Lower lobe of right lung (tissue), 2 donors: ENCODE results near the gene RNF182. TPM values are rescaled to one million over a fixed set of nuclear protein-coding genes. Genes with fewer than 3 reads are reported as not detected.
"Not testable (repeated sequence)": the region's sequence is repeated elsewhere in the genome, so short reads cannot be mapped to it uniquely, and the experiment has no call there.

Source experiments
- ATAC-seq, 2 donors: fragments of 200-7000 bp; cut with Tn5 transposase; one replicate each; pipeline ENCODE4 v1.9.1; 2020 to 2022; ENCODE audit warnings: mild to moderate bottlenecking in 2 of 2, moderate library complexity in 2 of 2
- DNase-seq: peaks from one replicate; pipeline ENCODE4 v3.0.0-alpha.2; 2020
- H3K27ac ChIP-seq: fragments of 200-600 bp; one replicate; pipeline ENCODE4 v1.8.0; 2022
- H3K27me3 ChIP-seq: fragments of 200-600 bp; one replicate; pipeline ENCODE4 v1.8.0; 2022; ENCODE audit warnings: low read depth
- H3K36me3 ChIP-seq: fragments of 200-600 bp; one replicate; pipeline ENCODE4 v1.8.0; 2022; ENCODE audit warnings: mild to moderate bottlenecking
- H3K4me1 ChIP-seq: fragments of 200-600 bp; one replicate; pipeline ENCODE4 v1.8.0; 2022
- H3K4me3 ChIP-seq: fragments of 200-600 bp; one replicate; pipeline ENCODE4 v1.8.0; 2022; ENCODE audit warnings: mild to moderate bottlenecking
- H3K9me3 ChIP-seq: fragments of 200-600 bp; one replicate; pipeline ENCODE4 v1.8.0; 2022
- CTCF ChIP-seq: fragments of 200-600 bp; IDR thresholded peaks from one replicate; pipeline ENCODE4 v1.8.0; 2022; ENCODE audit warnings: antibody characterized with exemption, mild to moderate bottlenecking
- intact Hi-C: fragments of 100-400 bp; cut with DNase I; formaldehyde crosslinking; loops from one replicate; pipeline ENCODE4 v1.11.0; 2022
- total RNA-seq: library from RNA; stranded (reverse); fragmentation: NEBNext Ultra II Directional; extraction: Animal tissue kit (Norgen Biotek cat#: 25700); gene quantifications from one replicate; pipeline ENCODE4 v1.2.1, GENCODE V29; 2021
- donor health status: DM: no; HTN: yes; CAD: no; lungs with severe emphysema.

RNF182 gene
- total RNA-seq, 1 donor from 2014 or later, result 5.3 TPM

- H3K9me3 ChIP-seq, result no peaks in the 10 kb centered on the region
- no peak for TF ChIP-seq CTCF
Observed at GRCh38 chr6:14015964-14016363, 91.2 kb downstream of the RNF182 start.

GRCh38 chr6:14016432-14016831 lies 91.7 kb downstream of the RNF182 start:
- Histone ChIP-seq H3K27me3 (no peaks in the 10 kb centered on the region), H3K9me3 (no peaks in the 10 kb centered on the region), H3K4me3 (no peak overlapping the region), H3K27ac (no peak overlapping the region), H3K4me1 (no peaks in the 10 kb centered on the region), H3K36me3 (no peaks in the 10 kb centered on the region)
- ATAC-seq (no peak), DNase-seq (no peak)
- intact Hi-C loops, result no loop called here
- no peak for TF ChIP-seq CTCF

More at GRCh38 chr6:14015964-14016363, 91.2 kb downstream of the RNF182 start:
- Histone ChIP-seq H3K36me3 (no peaks in the 10 kb centered on the region), H3K27me3 (no peaks in the 10 kb centered on the region), H3K4me3 (no peak overlapping the region), H3K4me1 (no peaks in the 10 kb centered on the region), H3K27ac (no peak overlapping the region)
- no peak for ATAC-seq
- intact Hi-C loops, result no loop called here
- no peak for DNase-seq

- H3K27me3 ChIP-seq, result no peaks in the 10 kb centered on the region
- peak in 1 of 2 donors; percentile 52 for ATAC-seq
- no peaks in the 10 kb centered on the region for H3K9me3 ChIP-seq
- H3K4me1 ChIP-seq, result no peaks in the 10 kb centered on the region
- no peaks in the 10 kb centered on the region for H3K36me3 ChIP-seq
- H3K27ac ChIP-seq, result no peak overlapping the region
- DNase-seq, result no peak
- no peak overlapping the region for H3K4me3 ChIP-seq
- intact Hi-C loops, result no loop called here
- TF ChIP-seq CTCF, result no peak
Observed at GRCh38 chr6:14016935-14017625, 92.3 kb downstream of the RNF182 start.

GRCh38 chr6:14017626-14018475 lies 93.1 kb downstream of the RNF182 start:
- Histone ChIP-seq H3K9me3 (no peaks in the 10 kb centered on the region), H3K36me3 (no peaks in the 10 kb centered on the region), H3K4me3 (no peak overlapping the region), H3K27ac (no peak overlapping the region), H3K27me3 (no peaks in the 10 kb centered on the region), H3K4me1 (no peaks in the 10 kb centered on the region)
- no peak for ATAC-seq
- TF ChIP-seq CTCF, result no peak
- intact Hi-C loops, result no loop called here
- no peak for DNase-seq

- not testable (repeated sequence) for DNase-seq, H3K27ac ChIP-seq
Observed at GRCh38 chr6:14018559-14018958, 93.8 kb downstream of the RNF182 start.

GRCh38 chr6:14020551-14020950 lies 95.8 kb downstream of the RNF182 start:
- intact Hi-C loops, result no loop called here
- H3K9me3 ChIP-seq, result no peaks in the 10 kb centered on the region
- no peak overlapping the region for H3K4me3 ChIP-seq

More at GRCh38 chr6:14018559-14018958, 93.8 kb downstream of the RNF182 start:
- H3K4me1 ChIP-seq, H3K9me3 ChIP-seq, intact Hi-C loops, H3K27me3 ChIP-seq, H3K36me3 ChIP-seq, ATAC-seq, H3K4me3 ChIP-seq: not testable (repeated sequence)

More at GRCh38 chr6:14020551-14020950, 95.8 kb downstream of the RNF182 start:
- DNase-seq, result no peak
- Histone ChIP-seq H3K27me3 (no peaks in the 10 kb centered on the region), H3K36me3 (no peaks in the 10 kb centered on the region), H3K4me1 (no peaks in the 10 kb centered on the region), H3K27ac (no peak overlapping the region)
- ATAC-seq, result no peak
- no peak for TF ChIP-seq CTCF
